Hepatocyte (in vitro differentiated cells): ENCODE results near the gene FNBP1L.

Source experiments
- CTCF ChIP-seq: fragments of 200-600 bp; sonication (generic); IDR thresholded peaks from 2 replicates; pipeline ENCODE4 v1.5.1; 2016; ENCODE audit warnings: antibody characterized with exemption, mild to moderate bottlenecking; ENCODE audit not compliant: poor library complexity
- EZH2 ChIP-seq: fragments of 200-600 bp; sonication (generic); IDR thresholded peaks from 2 replicates; pipeline ENCODE4 v1.6.1; 2016; ENCODE audit warnings: antibody characterized with exemption, mild to moderate bottlenecking, borderline replicate concordance

GRCh38 chr1:93574991-93575390 is 127.1 kb downstream of the FNBP1L start:
- TF ChIP-seq CTCF = no peak
- TF ChIP-seq EZH2 = no peak
